GM23338 (cell line): ENCODE data around the gene IL19. TPM values are rescaled to one million over a fixed set of nuclear protein-coding genes. Genes with fewer than 3 reads are reported as not detected.

ENCODE experiments used
- ATAC-seq: fragments of 200-7000 bp; cut with Tn5 transposase; 3 replicates; pipeline ENCODE4 v1.9.1; 2020
- DNase-seq: peaks from one replicate; pipeline ENCODE4 v3.0.0-alpha.2; 2015; ENCODE audit warnings: low spot score
- H2AFZ ChIP-seq: fragments of 200-600 bp; sonication (generic); 2 replicates; pipeline ENCODE4 v1.8.0; 2016; ENCODE audit warnings: antibody characterized with exemption, mild to moderate bottlenecking, moderate library complexity
- H3F3A ChIP-seq: fragments of 200-600 bp; sonication (generic); replicated peaks from 2 replicates; pipeline ENCODE4 v1.8.0; 2017; ENCODE audit warnings: antibody characterized with exemption, mixed run types, low read depth
- H3K27ac ChIP-seq: fragments of 200-600 bp; sonication (generic); 2 replicates; pipeline ENCODE4 v1.6.1; 2016; ENCODE audit warnings: low read depth
- H3K27me3 ChIP-seq: fragments of 200-600 bp; sonication (generic); 2 replicates; pipeline ENCODE4 v1.8.0; 2016; ENCODE audit warnings: mild to moderate bottlenecking, mixed run types, moderate library complexity; ENCODE audit not compliant: insufficient read depth
- H3K36me3 ChIP-seq: fragments of 200-600 bp; sonication (generic); 2 replicates; pipeline ENCODE4 v1.8.0; 2016; ENCODE audit warnings: mild to moderate bottlenecking; ENCODE audit not compliant: insufficient read depth
- H3K4me1 ChIP-seq: fragments of 200-600 bp; sonication (generic); 2 replicates; pipeline ENCODE4 v1.8.0; 2016; ENCODE audit warnings: mild to moderate bottlenecking, moderate library complexity; ENCODE audit not compliant: insufficient read depth
- H3K4me2 ChIP-seq: fragments of 200-600 bp; sonication (generic); 2 replicates; pipeline ENCODE4 v1.7.1; 2017; ENCODE audit warnings: mixed run types
- H3K4me3 ChIP-seq: fragments of 200-600 bp; sonication (generic); 2 replicates; pipeline ENCODE4 v1.6.1; 2016; ENCODE audit warnings: mixed run types
- H3K79me2 ChIP-seq: fragments of 200-600 bp; sonication (generic); replicated peaks from 2 replicates; pipeline ENCODE4 v1.8.0; 2017; ENCODE audit warnings: mild to moderate bottlenecking; ENCODE audit not compliant: insufficient read depth
- H3K9me2 ChIP-seq: fragments of 200-600 bp; sonication (generic); 2 replicates; pipeline ENCODE4 v1.8.0; 2017; ENCODE audit not compliant: insufficient read depth
- H4K20me1 ChIP-seq: fragments of 200-600 bp; sonication (generic); replicated peaks from 2 replicates; pipeline ENCODE4 v1.8.0; 2017; ENCODE audit warnings: mild to moderate bottlenecking; ENCODE audit not compliant: insufficient read depth
- H3K27ac Mint-ChIP-seq: 2 replicates; pipeline ENCODE4 v1.8.0; 2020; ENCODE audit warnings: inconsistent platforms, mild to moderate bottlenecking, moderate library complexity, mixed read lengths
- H3K27me3 Mint-ChIP-seq: 3 replicates; pipeline ENCODE4 v1.8.0; 2022; ENCODE audit warnings: low read depth, mild to moderate bottlenecking, moderate library complexity, mixed read lengths, inconsistent platforms; ENCODE audit not compliant: insufficient read depth, poor library complexity
- H3K36me3 Mint-ChIP-seq: 3 replicates; pipeline ENCODE4 v1.8.0; 2021; ENCODE audit warnings: low read depth, mild to moderate bottlenecking, inconsistent platforms, moderate library complexity, mixed read lengths
- H3K4me1 Mint-ChIP-seq: 3 replicates; pipeline ENCODE4 v1.8.0; 2020; ENCODE audit warnings: mild to moderate bottlenecking, inconsistent platforms, mixed read lengths
- H3K4me3 Mint-ChIP-seq: 3 replicates; pipeline ENCODE4 v1.8.0; 2021; ENCODE audit warnings: moderate library complexity, mild to moderate bottlenecking, inconsistent platforms, mixed read lengths
- H3K9me3 Mint-ChIP-seq: 3 replicates; pipeline ENCODE4 v1.8.0; 2020; ENCODE audit warnings: moderate library complexity, mild to moderate bottlenecking, inconsistent platforms, mixed read lengths
- CREB1 ChIP-seq: fragments of 250-450 bp; sonication (Bioruptor Pico); IDR thresholded peaks from 2 replicates; pipeline ENCODE4 v1.5.0; 2020; ENCODE audit warnings: low read depth, mild to moderate bottlenecking, moderate library complexity
- CTCF ChIP-seq, 2 experiments: fragments of 200-600 bp in 1 of 2; sonication (generic) in 1 of 2; conservative IDR thresholded peaks; 2 replicates each; pipeline versions ENCODE4 v1.5.1 to v1.6.1; 2016 to 2017; ENCODE audit warnings: antibody characterized with exemption in 2 of 2, low read depth in 2 of 2, mild to moderate bottlenecking in 2 of 2, moderate library complexity in 1 of 2
- EZH2phosphoT487 ChIP-seq: fragments of 200-600 bp; sonication (generic); IDR thresholded peaks from one replicate; pipeline ENCODE4 v1.8.1; 2018; ENCODE audit warnings: antibody characterized with exemption; ENCODE audit not compliant: unreplicated experiment
- POLR2AphosphoS5 ChIP-seq: IDR thresholded peaks from 2 replicates; pipeline ENCODE4 v1.6.1; 2016; ENCODE audit warnings: antibody characterized with exemption, low read depth
- REST ChIP-seq: IDR thresholded peaks from one replicate; pipeline ENCODE4 v1.6.1; 2018; ENCODE audit warnings: antibody characterized with exemption; ENCODE audit not compliant: unreplicated experiment
- STAT1 ChIP-seq: IDR thresholded peaks from one replicate; pipeline ENCODE4 v1.6.1; 2016; ENCODE audit warnings: antibody characterized with exemption; ENCODE audit not compliant: unreplicated experiment
- ZNF462 ChIP-seq: fragments of 250-450 bp; sonication (Bioruptor Pico); IDR thresholded peaks from 2 replicates; pipeline ENCODE4 v1.5.0; 2020; ENCODE audit warnings: mild to moderate bottlenecking, moderate library complexity
- polyA plus RNA-seq: library from polyadenylated mRNA; unstranded; fragments of >200 nt; fragmentation: Nextera tagmentation; extraction: Ambion mirVana; gene quantifications from 2 replicates; pipeline ENCODE4 v1.2.1, GENCODE V29; 2016
- total RNA-seq: library from RNA; depleted of rRNA; stranded (reverse); fragments of >200 nt; shearing (Covaris generic); gene quantifications from 2 replicates; pipeline ENCODE4 v1.2.3, GENCODE V29; 2014

The IL19 gene
- total and polyA plus RNA-seq, 2 experiments from 2014 or later, result not detected

GRCh38 chr1:206725109-206725963 is 45.2 kb upstream of the IL19 start:
- Mint-ChIP-seq H3K27me3 (peaks cover 6% of the 10 kb centered on the region), H3K9me3 (no peaks in the 10 kb centered on the region), H3K36me3 (peaks cover 3% of the 10 kb centered on the region; the same call in 2 of the 3 replicates), H3K27ac (no peak overlapping the region), H3K4me3 (no peak overlapping the region), H3K4me1 (peaks cover 27% of the 10 kb centered on the region)
- no peak overlapping the region for H3K4me3 ChIP-seq
- H3K27ac ChIP-seq, result no peak overlapping the region
- H4K20me1 ChIP-seq, result peaks cover 32% of the 10 kb centered on the region
- no peak overlapping the region for H2AFZ ChIP-seq
- no peaks in the 10 kb centered on the region for H3K36me3 ChIP-seq
- H3K79me2 ChIP-seq, result peaks cover 33% of the 10 kb centered on the region
- H3K9me2 ChIP-seq, result no peaks in the 10 kb centered on the region
- ATAC-seq (peak; percentile 62), DNase-seq (peak; percentile 81)
- H3K4me2 ChIP-seq, result no peak overlapping the region
- no peaks in the 10 kb centered on the region for H3F3A ChIP-seq
- H3K27me3 ChIP-seq, result no peaks in the 10 kb centered on the region
- TF ChIP-seq POLR2AphosphoS5 (no peak), CTCF (conservative IDR thresholded peaks at IDR 0.05; ENCODE audit: low read depth in 2 of 2) (peak; percentile 75 to 77)
- peaks cover 19% of the 10 kb centered on the region for H3K4me1 ChIP-seq

- no peak overlapping the region for H2AFZ ChIP-seq
- H3K4me2 ChIP-seq, result no peak overlapping the region
- H3K27me3 Mint-ChIP-seq, result peaks cover 5% of the 10 kb centered on the region
- H3K4me1 ChIP-seq, result peaks cover 18% of the 10 kb centered on the region
- DNase-seq, result no peak
- H3K9me2 ChIP-seq, result no peaks in the 10 kb centered on the region
- peaks cover 17% of the 10 kb centered on the region for H3K36me3 Mint-ChIP-seq
- peaks cover 20% of the 10 kb centered on the region; the same call in 1 of the 2 replicates for H3K79me2 ChIP-seq
- no peak overlapping the region for H3K4me3 ChIP-seq
- H3K27me3 ChIP-seq, result no peaks in the 10 kb centered on the region
- ATAC-seq, result no peak
- H3K4me3 Mint-ChIP-seq, result no peak overlapping the region
- peaks cover 32% of the 10 kb centered on the region for H4K20me1 ChIP-seq
- peaks cover 18% of the 10 kb centered on the region for H3K4me1 Mint-ChIP-seq
- H3K9me3 Mint-ChIP-seq, result no peaks in the 10 kb centered on the region
- no peak overlapping the region for H3K27ac ChIP-seq
- no peaks in the 10 kb centered on the region; the same call in 1 of the 2 replicates for H3K36me3 ChIP-seq
- no peak overlapping the region; the same call in 1 of the 2 replicates for H3K27ac Mint-ChIP-seq
- H3F3A ChIP-seq, result no peaks in the 10 kb centered on the region
- no peak for TF ChIP-seq REST
- TF ChIP-seq STAT1, result no peak
- no peak for TF ChIP-seq ZNF462 (CRISPR knock-in tag)
- TF ChIP-seq POLR2AphosphoS5, result no peak
- TF ChIP-seq EZH2phosphoT487, result no peak
- TF ChIP-seq CREB1 (CRISPR knock-in tag), result no peak
These were observed 42.4 kb upstream of the IL19 start for GRCh38 chr1:206727981-206728696.
